HEK293T (cell line): Measurements from ENCODE around the gene BPGM.

Source experiments
- CTCF ChIA-PET: fragments of 350-600 bp; formaldehyde crosslinking; extraction: SDS; loops from one replicate; lab custom pipeline; 2021; ENCODE audit warnings: antibody characterized with exemption, inconsistent platforms; lab: Yijun Ruan, JAX
- POLR2A ChIA-PET: fragments of 350-600 bp; formaldehyde crosslinking; extraction: SDS; loops from one replicate; lab custom pipeline; 2020; ENCODE audit warnings: antibody characterized with exemption, inconsistent platforms; lab: Yijun Ruan, JAX
- DNase-seq: peaks from one replicate; pipeline ENCODE4 v3.0.0; 2012; ENCODE audit warnings: mixed read lengths; ENCODE audit errors: extremely low spot score
- ARNT ChIP-seq: fragments of 450-650 bp; IDR thresholded peaks from 2 replicates; pipeline ENCODE4 v1.6.1; 2017; ENCODE audit warnings: mild to moderate bottlenecking
- BHLHE40 ChIP-seq: fragments of 450-650 bp; IDR thresholded peaks from 2 replicates; pipeline ENCODE4 v1.6.1; 2016; ENCODE audit warnings: mild to moderate bottlenecking, moderate library complexity, borderline replicate concordance
- CTBP1 ChIP-seq: fragments of 450-650 bp; IDR thresholded peaks from 2 replicates; pipeline ENCODE4 v1.6.1; 2016; ENCODE audit warnings: borderline replicate concordance
- ELF4 ChIP-seq: fragments of 450-650 bp; IDR thresholded peaks from 2 replicates; pipeline ENCODE4 v1.6.1; 2017; ENCODE audit warnings: antibody characterized with exemption
- FOXA1 ChIP-seq: fragments of 450-650 bp; IDR thresholded peaks from 2 replicates; pipeline ENCODE4 v1.6.1; 2016; ENCODE audit warnings: mild to moderate bottlenecking
- FOXK2 ChIP-seq: fragments of 450-650 bp; IDR thresholded peaks from 2 replicates; pipeline ENCODE4 v1.6.1; 2016; ENCODE audit warnings: mild to moderate bottlenecking
- FOXM1 ChIP-seq: fragments of 450-650 bp; IDR thresholded peaks from 2 replicates; pipeline ENCODE4 v1.6.1; 2017; ENCODE audit warnings: mild to moderate bottlenecking, borderline replicate concordance
- HDGF ChIP-seq: fragments of 450-650 bp; IDR thresholded peaks from 2 replicates; pipeline ENCODE4 v1.6.1; 2017; ENCODE audit warnings: antibody characterized with exemption, borderline replicate concordance
- LEF1 ChIP-seq: fragments of 450-650 bp; IDR thresholded peaks from 2 replicates; pipeline ENCODE4 v1.6.1; 2017; ENCODE audit warnings: mild to moderate bottlenecking, borderline replicate concordance
- NFRKB ChIP-seq: fragments of 450-650 bp; IDR thresholded peaks from 2 replicates; pipeline ENCODE4 v1.6.1; 2016; ENCODE audit warnings: mild to moderate bottlenecking, moderate library complexity
- PKNOX1 ChIP-seq: fragments of 450-650 bp; IDR thresholded peaks from 2 replicates; pipeline ENCODE4 v1.6.1; 2016
- SP1 ChIP-seq: fragments of 450-650 bp; IDR thresholded peaks from 2 replicates; pipeline ENCODE4 v1.6.1; 2017
- SUZ12 ChIP-seq: fragments of 450-650 bp; IDR thresholded peaks from 2 replicates; pipeline ENCODE4 v1.6.1; 2016; ENCODE audit warnings: mild to moderate bottlenecking
- TARDBP ChIP-seq: fragments of 450-650 bp; IDR thresholded peaks from 2 replicates; pipeline ENCODE4 v1.6.1; 2016
- ZNF384 ChIP-seq: fragments of 450-650 bp; IDR thresholded peaks from 2 replicates; pipeline ENCODE4 v1.6.1; 2016

Gene BPGM

DNA sequence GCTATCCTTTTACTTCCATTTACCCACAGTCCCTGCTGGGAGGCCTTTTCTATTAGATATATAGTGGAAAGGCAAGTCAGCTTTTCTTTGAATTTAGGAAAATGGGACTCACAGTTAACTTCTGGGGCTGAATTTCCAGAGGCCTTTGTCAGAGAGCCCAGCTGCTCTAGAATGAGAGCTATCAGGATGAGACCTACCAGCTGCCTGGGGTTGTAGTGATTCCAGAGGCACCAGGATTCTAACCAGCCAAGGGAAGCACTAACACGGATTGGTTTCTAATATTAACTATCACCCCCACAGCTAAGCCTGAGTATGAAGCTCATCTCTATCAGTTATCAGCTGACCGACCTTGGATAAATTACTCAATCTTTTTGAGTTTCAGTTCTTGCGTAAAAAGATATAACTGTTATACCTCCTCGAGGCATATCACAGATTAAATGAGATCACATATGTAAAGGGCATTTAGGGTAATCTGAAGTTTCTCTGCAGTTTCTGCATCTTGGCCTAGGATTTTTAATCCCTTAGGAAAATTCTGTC lies 76.2 kb downstream of the BPGM start:
- CTCF ChIA-PET, result interaction anchor here (1.2 kb wide), 1 partner anchor 27 kb away, joined by 3 read pairs; no protein-coding TSS in a partner anchor
- DNase-seq, result no peak
- POLR2A ChIA-PET, result no interaction called here
- TF ChIP-seq LEF1 (no peak), NFRKB (no peak)

DNA sequence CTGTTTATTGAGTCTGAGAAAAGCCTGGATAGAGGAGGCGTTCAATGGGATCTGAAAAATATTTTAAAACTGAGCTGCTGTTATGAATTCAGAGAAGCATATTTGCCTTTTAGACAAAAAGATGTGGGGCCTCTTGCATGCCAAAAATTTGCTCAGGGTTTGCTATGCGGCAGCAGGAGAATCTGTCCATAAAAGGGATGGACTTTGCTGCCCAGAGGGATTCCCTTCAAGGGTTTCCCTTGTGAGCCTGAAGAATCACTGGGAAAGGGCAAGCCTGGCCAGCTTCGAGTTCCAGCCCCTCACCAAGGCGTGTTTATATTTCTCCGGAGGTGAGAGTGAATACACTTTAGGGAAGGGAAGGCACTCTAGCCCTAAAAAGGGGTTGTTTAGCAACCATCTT lies 77.2 kb downstream of the BPGM start:
- ChIA-PET POLR2A (no interaction called here), CTCF (interaction anchor here (0.6 to 1.7 kb wide), 7 partner anchors 9 to 230 kb away, joined by 3 to 9 read pairs (median 3); no protein-coding TSS in a partner anchor)
- no peak for DNase-seq
- TF ChIP-seq ELF4 (no peak), LEF1 (no peak), SP1 (no peak), SUZ12 (no peak), FOXM1 (no peak), HDGF (no peak), PKNOX1 (no peak), ARNT (no peak), FOXK2 (no peak), CTBP1 (no peak)

DNA sequence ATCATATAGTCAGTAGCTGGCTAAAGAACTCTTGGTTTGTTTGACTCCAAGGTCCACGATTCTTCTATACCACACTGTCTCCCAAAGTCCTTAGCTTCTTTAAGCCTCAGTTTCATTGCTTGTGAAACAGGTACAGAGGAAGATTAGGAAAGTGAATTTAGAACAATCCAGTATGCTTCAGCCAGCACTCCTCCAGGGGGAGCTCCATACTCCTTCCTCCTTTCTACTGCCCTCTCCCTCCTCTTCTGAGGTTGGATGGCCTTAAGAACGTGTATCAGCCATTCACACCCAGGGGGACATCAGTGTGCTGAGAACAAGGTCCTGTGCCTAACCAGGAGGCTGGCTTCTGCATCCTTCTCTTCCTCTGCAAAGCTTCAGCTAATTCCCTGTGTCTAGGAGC lies 78.0 kb downstream of the BPGM start:
- DNase-seq, result peak; percentile 73
- CTCF ChIA-PET, result interaction anchor here (0.6 to 1.7 kb wide), 10 partner anchors 8 to 230 kb away, joined by 3 to 9 read pairs (median 3); no protein-coding TSS in a partner anchor
- POLR2A ChIA-PET, result no interaction called here
- no peak for TF ChIP-seq NFRKB
- no peak for TF ChIP-seq BHLHE40
- no peak for TF ChIP-seq ARNT
- no peak for TF ChIP-seq SP1
- TF ChIP-seq FOXM1, result no peak

DNA sequence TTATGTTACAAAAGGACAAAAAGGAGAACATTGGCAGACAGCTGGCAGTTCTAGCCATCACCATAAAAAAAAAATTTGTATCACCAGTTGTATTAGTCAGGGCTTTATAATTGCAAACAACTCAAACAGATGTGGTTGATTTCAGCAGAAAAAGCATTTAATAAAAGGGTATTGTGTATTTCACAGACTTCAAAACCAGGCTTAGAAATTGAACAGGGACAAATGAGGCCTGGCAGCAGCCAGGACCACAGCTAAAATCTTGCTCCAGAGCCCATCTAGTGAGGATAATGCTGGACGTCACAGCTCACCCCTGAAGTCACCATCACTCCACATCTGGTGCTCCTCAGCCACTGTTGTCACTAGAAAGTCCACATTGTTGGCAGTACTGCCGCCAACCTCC lies 79.9 kb downstream of the BPGM start:
- no peak for TF ChIP-seq FOXA1
- TF ChIP-seq FOXK2, result no peak
- no peak for TF ChIP-seq NFRKB
- TF ChIP-seq ARNT, result no peak
- no peak for TF ChIP-seq SP1
- no peak for TF ChIP-seq ELF4
- no peak for TF ChIP-seq TARDBP
- no peak for TF ChIP-seq ZNF384
- CTCF ChIA-PET, result interaction anchor here (0.6 to 1.6 kb wide), 2 partner anchors 20 to 294 kb away, joined by 3 to 5 read pairs; no protein-coding TSS in a partner anchor
- DNase-seq, result no peak
- POLR2A ChIA-PET, result no interaction called here

DNA sequence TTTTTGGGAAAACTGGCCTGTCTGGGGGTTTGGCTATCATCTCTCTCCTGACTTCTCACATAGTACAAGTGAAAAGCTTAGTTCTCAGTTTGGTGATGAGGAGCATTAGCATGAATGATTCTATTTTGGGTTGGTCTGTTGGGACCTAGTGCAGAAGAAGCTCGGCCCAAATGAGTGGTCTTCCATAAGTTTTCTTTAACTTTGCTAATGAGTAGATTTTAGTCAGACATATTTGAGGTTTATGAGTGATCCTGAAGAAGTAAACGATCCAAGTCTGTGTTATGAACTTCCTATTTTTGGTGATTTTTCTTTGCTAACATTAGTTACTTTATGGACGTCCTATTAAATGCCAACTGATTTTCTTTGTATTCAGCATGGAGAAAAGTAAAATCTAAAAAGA lies 81.1 kb downstream of the BPGM start:
- DNase-seq, result no peak
- ChIA-PET CTCF (interaction anchor here (0.7 to 1.0 kb wide), 2 partner anchors 18 to 226 kb away, joined by 3 to 4 read pairs; no protein-coding TSS in a partner anchor), POLR2A (no interaction called here)
- no peak for TF ChIP-seq TARDBP
